Stimulated activated naive CD8-positive, alpha-beta T cell treated with anti-CD3 and anti-CD28 coated beads, Interleukin-15, Interleukin-2, amounts not matched to agents 100 ng/mL and 50 ng/mL, for 24 hours (primary cell): ENCODE results near the gene DENND11.

Experiments used
- H3K27ac Mint-ChIP-seq: one replicate; pipeline ENCODE4 v1.8.0; 2021; ENCODE audit warnings: mild to moderate bottlenecking, mixed read lengths
- H3K27me3 Mint-ChIP-seq: one replicate; pipeline ENCODE4 v1.8.0; 2021; ENCODE audit warnings: mixed read lengths
- H3K36me3 Mint-ChIP-seq: one replicate; pipeline ENCODE4 v1.8.0; 2021; ENCODE audit warnings: low read depth, mixed read lengths
- H3K4me1 Mint-ChIP-seq: one replicate; pipeline ENCODE4 v1.8.0; 2021; ENCODE audit warnings: low read depth, mixed read lengths
- H3K4me3 Mint-ChIP-seq: one replicate; pipeline ENCODE4 v1.8.0; 2021; ENCODE audit warnings: mild to moderate bottlenecking, mixed read lengths
- H3K9me3 Mint-ChIP-seq: one replicate; pipeline ENCODE4 v1.8.0; 2021; ENCODE audit warnings: mixed read lengths

The DENND11 gene

DNA sequence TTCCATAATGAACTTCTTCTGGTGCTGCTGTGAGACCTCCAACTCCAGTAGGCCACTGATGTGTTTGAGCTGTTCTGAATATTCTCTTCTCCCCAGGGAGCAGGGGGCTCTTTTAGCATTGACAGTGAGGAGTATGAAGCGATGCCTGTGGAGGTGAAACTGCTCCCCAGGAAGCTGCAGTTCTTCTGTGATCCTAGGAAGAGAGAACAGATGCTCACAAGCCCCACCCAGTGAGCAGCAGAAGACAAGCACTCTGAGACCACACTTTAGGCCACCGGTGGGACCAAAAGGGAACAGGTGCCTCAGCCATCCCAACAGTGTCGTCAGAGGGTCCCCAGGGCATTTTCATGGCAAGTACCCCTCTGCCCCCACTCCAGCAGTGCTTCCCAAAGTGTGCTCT, 49.3 kb downstream of the DENND11 start:
- H3K27ac Mint-ChIP-seq = no peak overlapping the region
- peaks cover 59% of the 10 kb centered on the region for H3K36me3 Mint-ChIP-seq

More for the DNA sequence above, 49.3 kb downstream of the DENND11 start:
- peaks cover 5% of the 10 kb centered on the region for H3K4me1 Mint-ChIP-seq
- no peaks in the 10 kb centered on the region for H3K27me3 Mint-ChIP-seq
- no peaks in the 10 kb centered on the region for H3K9me3 Mint-ChIP-seq
- no peak overlapping the region for H3K4me3 Mint-ChIP-seq
